Loucy (cell line): ENCODE measurements around the gene GAS7.

Experiments used
- CTCF ChIP-seq: fragments of 200-600 bp; sonication (generic); conservative IDR thresholded peaks from 2 replicates; pipeline ENCODE4 v1.5.1; 2014; ENCODE audit warnings: mild to moderate bottlenecking, antibody characterized with exemption, low read length
- EZH2phosphoT487 ChIP-seq: fragments of 200-600 bp; IDR thresholded peaks from 2 replicates; pipeline ENCODE4 v1.6.1; 2018; ENCODE audit warnings: antibody characterized with exemption, mild to moderate bottlenecking, moderate library complexity, borderline replicate concordance

- TF ChIP-seq CTCF: no peak
- TF ChIP-seq EZH2phosphoT487: no peak
These were observed 79.0 kb downstream of the GAS7 start for GRCh38 chr17:10119203-10120108.
